Nephron (organoid): ENCODE results near the gene RET.

Source experiments
- H3K27ac Mint-ChIP-seq, 3 experiments: 2 replicates each; pipeline ENCODE4 v1.8.0; 2020; ENCODE audit warnings: mixed read lengths in 3 of 3, mild to moderate bottlenecking in 2 of 3, moderate library complexity in 1 of 3
- H3K27me3 Mint-ChIP-seq: 2 replicates; pipeline ENCODE4 v1.8.0; 2021; ENCODE audit warnings: low read depth, mild to moderate bottlenecking, moderate library complexity, mixed read lengths
- H3K36me3 Mint-ChIP-seq: 2 replicates; pipeline ENCODE4 v1.8.0; 2020; ENCODE audit warnings: low read depth, mixed read lengths
- H3K4me1 Mint-ChIP-seq: 2 replicates; pipeline ENCODE4 v1.8.0; 2020; ENCODE audit warnings: mixed read lengths
- H3K4me3 Mint-ChIP-seq, 3 experiments: 2 replicates each; pipeline ENCODE4 v1.8.0; 2020; ENCODE audit warnings: mild to moderate bottlenecking in 3 of 3, mixed read lengths in 3 of 3, moderate library complexity in 2 of 3
- H3K9me3 Mint-ChIP-seq: 2 replicates; pipeline ENCODE4 v1.8.0; 2020; ENCODE audit warnings: mixed read lengths
- TF ChIP-seq, protein P1 (sequence below), 3 experiments: fragments of 200-600 bp; sonication (generic); IDR thresholded peaks; one replicate each; pipeline ENCODE4 v1.5.0; 2021; ENCODE audit warnings: antibody characterized with exemption in 3 of 3; ENCODE audit not compliant: unreplicated experiment in 3 of 3

RET gene

DNA sequence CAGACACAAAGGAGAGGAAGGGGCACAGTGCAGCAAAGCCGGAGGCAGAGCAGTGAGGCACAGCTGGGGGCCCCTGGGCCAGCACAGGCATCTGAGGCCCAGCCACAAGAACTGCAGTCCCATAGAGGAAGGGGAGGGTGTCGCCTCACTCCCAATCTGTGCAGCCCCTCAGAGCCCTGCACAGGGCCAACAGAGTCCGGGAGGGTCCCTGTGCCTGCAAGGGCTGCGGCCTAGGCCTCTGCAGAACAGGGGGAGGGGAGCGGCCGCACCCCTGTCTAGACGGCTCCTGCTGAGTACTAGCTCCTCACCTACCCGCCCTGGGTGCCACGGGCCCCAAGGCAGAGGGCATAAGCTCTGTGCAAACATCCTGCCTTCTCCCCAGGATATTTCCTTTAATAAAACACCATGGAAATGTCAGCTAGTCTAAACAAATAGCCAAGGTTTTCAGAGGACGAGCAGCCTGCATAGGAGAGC is 32.4 kb upstream of the RET start:
- Mint-ChIP-seq H3K27me3 (peaks cover 7% of the 10 kb centered on the region), H3K27ac (no peak overlapping the region), H3K4me3 (no peak overlapping the region), H3K9me3 (no peaks in the 10 kb centered on the region), H3K4me1 (peaks cover 7% of the 10 kb centered on the region), H3K36me3 (no peaks in the 10 kb centered on the region)
- TF ChIP-seq, protein P1, sequence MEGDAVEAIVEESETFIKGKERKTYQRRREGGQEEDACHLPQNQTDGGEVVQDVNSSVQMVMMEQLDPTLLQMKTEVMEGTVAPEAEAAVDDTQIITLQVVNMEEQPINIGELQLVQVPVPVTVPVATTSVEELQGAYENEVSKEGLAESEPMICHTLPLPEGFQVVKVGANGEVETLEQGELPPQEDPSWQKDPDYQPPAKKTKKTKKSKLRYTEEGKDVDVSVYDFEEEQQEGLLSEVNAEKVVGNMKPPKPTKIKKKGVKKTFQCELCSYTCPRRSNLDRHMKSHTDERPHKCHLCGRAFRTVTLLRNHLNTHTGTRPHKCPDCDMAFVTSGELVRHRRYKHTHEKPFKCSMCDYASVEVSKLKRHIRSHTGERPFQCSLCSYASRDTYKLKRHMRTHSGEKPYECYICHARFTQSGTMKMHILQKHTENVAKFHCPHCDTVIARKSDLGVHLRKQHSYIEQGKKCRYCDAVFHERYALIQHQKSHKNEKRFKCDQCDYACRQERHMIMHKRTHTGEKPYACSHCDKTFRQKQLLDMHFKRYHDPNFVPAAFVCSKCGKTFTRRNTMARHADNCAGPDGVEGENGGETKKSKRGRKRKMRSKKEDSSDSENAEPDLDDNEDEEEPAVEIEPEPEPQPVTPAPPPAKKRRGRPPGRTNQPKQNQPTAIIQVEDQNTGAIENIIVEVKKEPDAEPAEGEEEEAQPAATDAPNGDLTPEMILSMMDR (IDR thresholded peaks at IDR 0.05; ENCODE audit: unreplicated experiment in 3 of 3) = no peak

DNA sequence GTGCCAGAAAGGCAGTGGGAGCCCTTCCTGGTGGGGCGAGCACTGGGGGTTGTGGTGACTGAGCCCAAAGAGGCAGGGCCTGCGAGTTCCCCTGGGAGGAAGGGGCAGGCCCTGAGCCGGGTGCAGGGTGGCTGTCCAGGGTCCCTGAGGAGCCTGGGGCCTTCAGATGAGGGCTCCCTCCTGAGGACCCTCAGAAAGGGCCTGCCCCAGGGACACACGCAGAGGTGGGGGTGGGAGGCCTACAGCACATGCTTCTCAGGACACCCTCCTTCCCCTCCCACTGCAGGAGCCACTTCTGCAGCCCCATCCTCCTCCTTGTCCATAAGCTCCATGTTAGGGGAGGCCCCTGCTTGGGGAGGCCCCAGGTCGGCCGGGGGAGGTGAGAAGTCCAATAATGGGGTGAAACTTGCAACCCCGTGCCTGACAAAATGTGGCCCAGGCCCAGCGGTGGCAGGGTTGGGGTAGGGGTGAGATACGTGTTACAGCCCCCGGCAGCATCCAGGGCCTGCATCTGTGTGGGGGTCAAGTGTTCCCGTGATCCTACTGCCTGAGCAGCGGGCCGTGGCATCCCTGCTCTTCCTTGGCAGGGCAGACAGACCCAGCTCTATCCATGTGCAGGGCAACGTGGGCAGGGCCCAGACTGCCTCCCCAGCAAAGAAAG is 31.8 kb upstream of the RET start:
- Mint-ChIP-seq H3K9me3 (no peaks in the 10 kb centered on the region), H3K36me3 (no peaks in the 10 kb centered on the region), H3K4me1 (peaks cover 7% of the 10 kb centered on the region), H3K4me3 (no peak overlapping the region), H3K27me3 (peaks cover 7% of the 10 kb centered on the region), H3K27ac (no peak overlapping the region)
- TF ChIP-seq, protein P1 (IDR thresholded peaks at IDR 0.05; ENCODE audit: unreplicated experiment in 3 of 3) = no peak

DNA sequence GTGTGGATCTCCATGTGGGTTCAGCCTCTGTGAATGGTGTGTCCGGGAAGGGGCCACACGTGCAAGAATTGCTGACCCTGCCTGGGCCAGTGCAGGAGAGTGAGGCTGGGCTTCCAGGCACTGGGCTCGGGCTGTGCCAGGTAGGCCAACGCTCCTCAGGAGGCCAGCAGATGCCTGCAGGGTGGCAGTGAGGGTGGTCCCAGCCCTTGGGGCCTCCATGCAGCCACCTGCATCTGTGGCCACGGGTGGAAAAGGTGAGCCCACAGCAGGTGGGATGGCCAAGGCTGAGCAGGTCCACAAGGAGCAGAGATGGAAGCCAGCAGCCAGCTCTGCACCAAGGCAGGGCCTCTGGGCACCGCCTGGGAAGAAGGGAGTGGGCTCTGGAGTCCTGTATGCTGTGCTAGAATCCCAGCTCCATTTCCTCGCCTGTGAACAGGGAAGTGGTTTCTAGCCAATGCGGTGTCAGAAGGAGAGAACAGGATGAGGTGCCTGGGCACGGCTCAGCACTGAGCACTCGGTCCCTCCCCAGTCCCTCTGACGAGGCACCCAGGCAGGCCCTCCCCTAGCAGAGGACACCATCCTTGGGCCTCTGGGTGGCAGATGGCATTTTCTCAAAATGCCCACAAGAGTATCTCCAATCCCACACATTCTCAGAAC is 31.1 kb upstream of the RET start:
- H3K27ac Mint-ChIP-seq = no peak overlapping the region
- no peaks in the 10 kb centered on the region for H3K36me3 Mint-ChIP-seq
- H3K4me3 Mint-ChIP-seq = no peak overlapping the region
- TF ChIP-seq, protein P1 (IDR thresholded peaks at IDR 0.05; ENCODE audit: unreplicated experiment in 3 of 3) = no peak
- no peaks in the 10 kb centered on the region for H3K9me3 Mint-ChIP-seq
- H3K27me3 Mint-ChIP-seq = peaks cover 5% of the 10 kb centered on the region
- peaks cover 7% of the 10 kb centered on the region for H3K4me1 Mint-ChIP-seq

DNA sequence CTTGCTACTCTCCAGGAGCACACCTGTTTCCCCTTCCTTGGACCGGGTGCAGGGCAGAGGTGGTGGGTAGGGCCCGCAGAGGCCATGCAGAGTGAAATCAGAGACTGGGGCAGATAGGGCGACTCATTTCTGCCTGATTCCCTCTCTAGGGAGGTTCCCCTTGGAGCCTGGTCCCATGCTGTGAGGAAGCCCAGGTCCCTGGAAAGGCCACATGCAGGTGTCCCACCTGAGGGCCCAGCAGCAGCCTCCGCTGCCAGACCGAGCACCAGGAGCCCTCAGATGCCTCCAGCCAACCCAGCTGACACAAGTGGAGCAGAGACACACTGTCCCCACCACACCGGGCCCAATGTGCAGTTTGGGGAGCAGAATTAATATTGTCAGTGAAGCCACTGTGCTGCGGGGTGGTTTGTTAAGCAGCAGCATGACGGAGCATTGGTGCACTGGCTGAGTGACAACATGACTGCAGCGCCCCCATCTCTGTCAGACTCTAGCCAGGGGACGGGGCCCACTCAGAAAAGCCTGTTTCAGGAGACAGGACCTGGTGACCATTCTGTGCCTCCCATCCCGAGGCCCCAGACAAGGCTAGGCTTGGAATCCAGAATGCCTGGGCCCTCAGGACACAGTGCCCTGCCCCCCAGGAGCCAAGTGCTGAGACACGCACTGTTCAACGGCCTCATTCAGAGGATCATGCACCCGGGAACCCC is 30.4 kb upstream of the RET start:
- H3K4me1 Mint-ChIP-seq = peaks cover 7% of the 10 kb centered on the region
- H3K27me3 Mint-ChIP-seq = peaks cover 4% of the 10 kb centered on the region
- no peak overlapping the region for H3K4me3 Mint-ChIP-seq
- no peak overlapping the region for H3K27ac Mint-ChIP-seq
- no peaks in the 10 kb centered on the region for H3K36me3 Mint-ChIP-seq
- TF ChIP-seq, protein P1 (IDR thresholded peaks at IDR 0.05; ENCODE audit: unreplicated experiment in 3 of 3) = no peak
- H3K9me3 Mint-ChIP-seq = no peaks in the 10 kb centered on the region

DNA sequence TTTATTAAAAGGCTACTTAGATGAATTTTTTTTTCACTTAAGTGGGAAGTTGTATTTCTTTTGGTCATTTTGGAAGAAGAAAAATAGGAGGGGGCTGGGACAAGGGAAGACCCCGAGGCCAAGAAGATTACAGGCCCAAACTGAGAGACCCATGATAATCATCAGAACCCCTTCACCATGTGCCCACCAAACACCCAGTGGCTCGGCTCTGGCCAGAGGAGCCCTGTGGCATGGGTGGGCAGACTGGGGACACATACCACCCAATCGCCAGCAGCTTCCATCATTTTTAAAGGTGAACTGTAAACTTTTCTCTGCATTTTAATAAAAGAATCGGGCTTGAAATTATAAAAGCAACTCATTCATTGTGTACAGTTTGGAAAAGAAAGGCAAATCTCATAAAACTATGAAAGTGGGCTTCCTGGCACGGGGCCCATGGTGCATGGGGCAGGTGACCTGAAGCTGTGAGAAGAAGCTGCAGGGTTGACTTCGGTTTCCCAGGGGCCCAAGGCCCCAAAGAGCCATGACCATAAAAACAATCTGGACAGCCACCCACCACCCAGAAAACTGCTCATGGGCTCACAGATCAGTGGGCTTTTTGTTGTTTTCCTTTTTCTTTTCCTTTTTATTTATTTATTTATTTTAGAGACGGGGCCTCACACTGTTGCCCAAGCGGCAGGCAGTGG is 29.4 kb upstream of the RET start:
- Mint-ChIP-seq H3K4me3 (no peak overlapping the region), H3K4me1 (peaks cover 7% of the 10 kb centered on the region), H3K36me3 (no peaks in the 10 kb centered on the region), H3K9me3 (no peaks in the 10 kb centered on the region), H3K27me3 (peaks cover 4% of the 10 kb centered on the region), H3K27ac (no peak overlapping the region)
- TF ChIP-seq, protein P1 (IDR thresholded peaks at IDR 0.05; ENCODE audit: unreplicated experiment in 3 of 3) = no peak
